ENCODE data around the gene CDH24.

DNA sequence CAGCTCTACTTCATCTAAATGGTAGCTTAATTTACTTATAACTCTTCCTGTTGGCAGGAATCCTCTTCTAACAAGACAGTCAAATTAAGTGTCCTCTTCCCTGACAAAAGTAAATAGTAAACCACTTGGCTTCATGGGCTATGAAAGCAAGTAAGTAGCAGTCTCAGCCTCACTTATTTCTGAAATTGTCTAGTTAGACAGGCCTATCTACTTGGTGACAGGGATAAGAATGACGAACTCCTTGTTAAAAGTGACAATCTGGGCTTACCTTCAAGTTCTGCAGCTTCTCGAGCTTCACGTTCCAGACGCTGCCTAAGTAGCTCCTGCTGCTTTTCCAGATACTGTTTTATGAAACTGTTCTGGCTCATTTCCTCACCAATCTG, 32.9 kb upstream of the CDH24 start:
- no peak for TF ChIP-seq POLR2A (IDR thresholded peaks at IDR 0.05)
- TF ChIP-seq, protein P1, sequence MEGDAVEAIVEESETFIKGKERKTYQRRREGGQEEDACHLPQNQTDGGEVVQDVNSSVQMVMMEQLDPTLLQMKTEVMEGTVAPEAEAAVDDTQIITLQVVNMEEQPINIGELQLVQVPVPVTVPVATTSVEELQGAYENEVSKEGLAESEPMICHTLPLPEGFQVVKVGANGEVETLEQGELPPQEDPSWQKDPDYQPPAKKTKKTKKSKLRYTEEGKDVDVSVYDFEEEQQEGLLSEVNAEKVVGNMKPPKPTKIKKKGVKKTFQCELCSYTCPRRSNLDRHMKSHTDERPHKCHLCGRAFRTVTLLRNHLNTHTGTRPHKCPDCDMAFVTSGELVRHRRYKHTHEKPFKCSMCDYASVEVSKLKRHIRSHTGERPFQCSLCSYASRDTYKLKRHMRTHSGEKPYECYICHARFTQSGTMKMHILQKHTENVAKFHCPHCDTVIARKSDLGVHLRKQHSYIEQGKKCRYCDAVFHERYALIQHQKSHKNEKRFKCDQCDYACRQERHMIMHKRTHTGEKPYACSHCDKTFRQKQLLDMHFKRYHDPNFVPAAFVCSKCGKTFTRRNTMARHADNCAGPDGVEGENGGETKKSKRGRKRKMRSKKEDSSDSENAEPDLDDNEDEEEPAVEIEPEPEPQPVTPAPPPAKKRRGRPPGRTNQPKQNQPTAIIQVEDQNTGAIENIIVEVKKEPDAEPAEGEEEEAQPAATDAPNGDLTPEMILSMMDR (IDR thresholded peaks at IDR 0.05) = no peak
- TF ChIP-seq EP300 (IDR thresholded peaks at IDR 0.05) = no peak
- TF ChIP-seq POLR2AphosphoS5 (IDR thresholded peaks at IDR 0.05) = no peak

Measured in upper lobe of left lung (tissue), 4 donors.